Measurements from ENCODE around the gene MBIP.
"Not testable (repeated sequence)": the region's sequence is repeated elsewhere in the genome, so short reads cannot be mapped to it uniquely, and the experiment has no call there.

The MBIP gene, protein sequence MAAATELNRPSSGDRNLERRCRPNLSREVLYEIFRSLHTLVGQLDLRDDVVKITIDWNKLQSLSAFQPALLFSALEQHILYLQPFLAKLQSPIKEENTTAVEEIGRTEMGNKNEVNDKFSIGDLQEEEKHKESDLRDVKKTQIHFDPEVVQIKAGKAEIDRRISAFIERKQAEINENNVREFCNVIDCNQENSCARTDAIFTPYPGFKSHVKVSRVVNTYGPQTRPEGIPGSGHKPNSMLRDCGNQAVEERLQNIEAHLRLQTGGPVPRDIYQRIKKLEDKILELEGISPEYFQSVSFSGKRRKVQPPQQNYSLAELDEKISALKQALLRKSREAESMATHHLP

DNA sequence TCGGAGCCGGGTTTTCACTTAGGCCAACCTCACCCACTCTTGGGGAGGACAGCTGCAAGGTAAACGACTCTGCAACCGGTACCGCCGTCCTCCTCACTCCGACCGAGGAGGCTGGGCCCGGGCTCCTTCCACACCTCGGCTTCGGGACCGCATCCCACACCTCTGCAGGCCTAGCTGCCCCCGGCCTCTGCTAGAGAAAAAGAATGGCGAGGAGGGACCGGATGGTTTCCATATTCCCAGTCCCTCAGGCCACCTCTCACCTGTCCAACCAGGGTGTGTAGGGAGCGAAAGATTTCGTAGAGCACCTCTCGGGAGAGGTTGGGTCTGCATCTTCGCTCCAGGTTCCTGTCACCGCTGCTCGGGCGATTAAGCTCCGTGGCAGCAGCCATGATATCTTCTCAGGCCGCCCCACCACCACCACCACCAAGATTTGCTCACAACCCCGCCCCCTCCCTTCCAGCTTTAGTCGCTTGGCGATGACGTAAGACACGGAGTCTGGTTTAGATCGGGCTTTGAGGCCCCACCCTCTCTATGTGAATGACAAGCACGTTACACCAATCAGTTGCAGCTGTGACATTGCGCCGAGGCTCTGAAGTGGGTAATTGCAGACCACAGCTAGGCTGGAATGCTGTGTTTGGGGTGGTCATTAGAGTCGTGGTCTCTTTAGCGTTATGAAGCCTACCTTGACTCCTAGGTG lies at the start of gene MBIP:
Gene MBIP (minus strand): TSS at position 438 of the 697 bp plus-strand sequence. CDS start 49 bp downstream, at position 389.
- peak; percentile 99 for DNase-seq

DNA sequence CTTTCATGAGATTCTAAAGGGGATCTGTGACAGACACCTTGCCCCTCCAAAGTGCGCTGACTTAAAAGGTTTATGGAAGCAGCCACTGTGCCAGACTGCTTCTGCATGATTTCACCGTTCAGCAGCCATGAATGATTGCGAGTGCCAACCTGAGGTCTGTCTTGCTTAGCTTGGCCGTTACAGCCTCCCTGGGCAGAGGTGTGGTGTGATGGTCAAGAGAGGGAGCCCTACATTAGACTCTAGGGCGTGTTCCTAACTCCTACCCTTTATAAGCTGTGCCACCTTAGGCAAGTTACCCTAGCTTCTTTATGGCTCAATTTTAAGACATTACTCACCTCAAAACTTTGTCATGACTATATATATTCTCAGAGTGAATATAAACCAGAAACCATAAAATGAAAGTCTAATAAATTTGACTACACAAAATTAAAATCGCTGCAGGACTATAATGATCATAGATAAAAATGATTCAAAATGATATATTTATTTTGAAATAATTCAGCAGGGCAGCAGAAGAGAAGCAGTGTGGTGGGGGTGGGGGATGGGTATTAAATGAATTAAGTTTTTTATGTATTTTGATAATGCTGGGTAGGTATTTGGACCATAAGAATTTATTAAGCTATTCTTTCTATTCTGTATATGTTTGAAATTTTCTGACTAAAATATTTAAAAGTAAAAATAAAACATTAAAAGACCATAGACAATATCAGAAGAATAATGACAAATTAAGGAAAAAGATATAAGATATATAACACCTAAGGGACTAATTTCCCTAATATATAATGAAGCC lies 47.7 kb upstream of the MBIP start:
- no peak for DNase-seq

DNA sequence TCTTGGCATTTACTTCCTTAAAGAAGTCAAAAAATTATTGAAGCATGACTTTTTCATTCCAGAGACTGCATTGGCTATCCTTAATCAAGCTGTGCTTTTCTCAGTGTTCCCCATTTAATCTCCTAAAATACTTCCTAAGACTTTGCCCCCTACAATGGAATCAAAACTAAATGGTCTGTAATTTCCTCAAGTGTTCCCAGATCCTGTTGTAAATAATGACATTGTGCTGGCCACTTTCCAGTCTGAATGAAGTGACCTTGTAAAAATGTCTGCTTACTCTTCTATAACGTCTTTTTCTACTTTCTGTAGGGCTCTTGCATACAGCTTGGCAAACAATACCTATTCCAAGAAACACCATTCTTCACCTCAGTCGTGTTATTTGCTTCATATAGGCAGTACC lies 45.3 kb upstream of the MBIP start:
- no peak for DNase-seq

GRCh38 chr14:36363704-36364103 lies 43.3 kb upstream of the MBIP start:
- DNase-seq = peak; percentile 11

- DNase-seq = peak; percentile 29
Observed at GRCh38 chr14:36362648-36363047, 42.2 kb upstream of the MBIP start.

- DNase-seq = no peak
Observed at GRCh38 chr14:36361210-36361853, 40.9 kb upstream of the MBIP start.

DNA sequence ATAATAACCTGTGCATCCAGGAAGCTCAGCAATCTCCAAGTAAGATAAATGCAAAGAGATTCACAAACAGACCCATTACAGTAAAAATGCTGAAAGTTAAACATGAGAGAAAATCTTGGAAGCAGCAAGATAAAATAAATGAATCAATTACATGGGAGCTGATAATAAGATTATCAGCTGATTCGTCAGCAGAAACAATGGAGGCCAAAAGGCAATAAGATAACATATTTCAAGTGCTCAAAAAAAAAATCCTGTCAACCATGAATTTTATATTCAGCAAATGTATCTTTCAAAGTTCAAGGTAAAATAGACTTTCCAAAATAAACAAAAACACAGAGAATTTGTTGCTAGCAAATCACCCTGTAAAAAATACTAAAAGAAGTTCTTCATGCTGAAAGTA lies 36.4 kb upstream of the MBIP start:
- no peak for DNase-seq

- DNase-seq = peak; percentile 95
Observed at GRCh38 chr14:36346052-36346451, 25.6 kb upstream of the MBIP start.

DNA sequence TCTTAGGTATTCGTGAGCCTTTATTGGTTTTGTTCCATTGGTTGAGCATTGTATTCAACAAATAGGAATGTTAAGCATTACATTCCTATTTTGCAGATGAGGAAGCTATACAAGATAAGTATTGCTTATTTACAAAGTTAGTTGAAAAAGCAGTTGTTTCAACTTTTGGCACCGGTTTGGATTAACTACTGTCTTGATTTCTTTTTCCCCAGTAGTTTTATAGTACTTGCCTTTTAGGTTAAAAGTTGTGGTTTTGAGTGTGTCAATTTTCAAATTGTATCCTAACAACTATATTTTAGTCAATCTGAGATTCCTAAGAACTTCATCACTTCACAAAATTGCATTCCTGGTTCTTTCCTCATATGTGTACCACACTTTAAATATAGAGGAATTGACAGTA lies 23.8 kb upstream of the MBIP start:
- DNase-seq = no peak

DNA sequence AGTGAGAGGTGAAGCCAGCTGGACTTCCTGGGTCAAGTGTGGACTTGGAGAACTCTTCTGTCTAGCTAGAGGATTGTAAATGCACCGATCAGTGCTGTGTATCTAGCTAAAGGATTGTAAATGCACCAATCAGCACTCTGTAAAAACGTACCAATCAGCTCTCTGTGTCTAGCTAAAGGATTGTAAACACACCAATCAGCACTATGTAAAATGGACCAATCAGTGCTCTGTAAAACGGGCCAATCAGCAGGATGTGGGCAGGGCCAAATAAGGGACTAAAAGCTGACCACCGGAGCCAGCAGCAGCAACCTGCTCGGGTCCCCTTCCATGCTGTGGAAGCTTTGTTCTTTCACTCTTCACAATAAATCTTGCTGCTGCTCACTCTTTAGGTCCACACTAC lies 21.4 kb upstream of the MBIP start:
- DNase-seq = not testable (repeated sequence)

GRCh38 chr14:36340276-36340890 lies 19.9 kb upstream of the MBIP start:
- DNase-seq = no peak

GRCh38 chr14:36339816-36340215 lies 19.4 kb upstream of the MBIP start:
- DNase-seq = no peak

- DNase-seq = no peak
Observed at GRCh38 chr14:36333119-36333518, 12.7 kb upstream of the MBIP start.

- not testable (repeated sequence) for DNase-seq
Observed at GRCh38 chr14:36327573-36327972, 7.1 kb upstream of the MBIP start.

- DNase-seq = no peak
Observed at GRCh38 chr14:36325853-36326252, 5.4 kb upstream of the MBIP start.

DNA sequence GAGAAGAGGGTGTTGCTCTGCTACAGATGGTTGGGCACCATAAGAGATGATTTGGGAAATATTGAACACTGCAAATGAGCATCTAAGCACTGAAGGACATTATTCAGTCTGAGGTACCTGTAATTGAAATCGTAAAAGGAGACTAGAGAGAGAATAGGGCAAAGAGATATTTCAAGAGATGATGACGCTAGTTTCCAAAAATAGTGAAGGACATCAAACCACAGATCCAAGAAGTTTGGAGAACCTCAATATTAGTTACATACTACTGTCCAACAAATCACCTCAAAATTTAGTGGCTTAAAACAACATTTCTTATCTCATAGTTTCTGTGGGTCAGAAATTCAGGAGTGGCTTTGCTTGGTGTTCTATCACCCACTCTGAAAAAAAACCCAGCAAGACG lies 4.5 kb upstream of the MBIP start:
- DNase-seq = no peak

DNA sequence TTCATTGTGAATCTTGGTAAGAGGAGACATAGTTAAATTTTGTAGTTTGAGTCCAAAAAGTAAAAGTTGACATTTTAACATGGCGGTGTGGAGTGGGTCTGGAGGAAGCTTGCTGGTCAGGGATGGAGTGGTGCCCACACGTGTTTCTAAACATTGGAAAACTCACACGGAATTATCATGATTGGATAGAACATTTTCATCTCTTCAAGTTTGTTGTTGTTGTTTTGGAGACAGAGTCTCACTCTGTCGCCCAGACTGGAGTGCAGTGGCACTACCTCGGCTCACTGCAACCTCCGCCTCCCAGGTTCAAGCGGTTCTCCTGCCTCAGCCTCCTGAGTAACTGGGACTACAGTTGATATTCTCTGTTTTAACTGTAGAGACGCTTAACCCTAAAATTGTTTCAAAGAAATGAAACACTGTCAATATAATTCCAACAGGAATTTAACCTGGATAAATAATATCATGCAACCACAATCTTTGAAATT lies 502 bp upstream of the MBIP start:
- no peak for DNase-seq

- DNase-seq = no peak
Observed at GRCh38 chr14:36319899-36320199, 588 bp downstream of the MBIP start.

- no peak for DNase-seq
Observed at GRCh38 chr14:36317650-36318049, 2.8 kb downstream of the MBIP start.

- DNase-seq = peak; percentile 90
Observed at GRCh38 chr14:36316131-36316530, 4.3 kb downstream of the MBIP start.

DNA sequence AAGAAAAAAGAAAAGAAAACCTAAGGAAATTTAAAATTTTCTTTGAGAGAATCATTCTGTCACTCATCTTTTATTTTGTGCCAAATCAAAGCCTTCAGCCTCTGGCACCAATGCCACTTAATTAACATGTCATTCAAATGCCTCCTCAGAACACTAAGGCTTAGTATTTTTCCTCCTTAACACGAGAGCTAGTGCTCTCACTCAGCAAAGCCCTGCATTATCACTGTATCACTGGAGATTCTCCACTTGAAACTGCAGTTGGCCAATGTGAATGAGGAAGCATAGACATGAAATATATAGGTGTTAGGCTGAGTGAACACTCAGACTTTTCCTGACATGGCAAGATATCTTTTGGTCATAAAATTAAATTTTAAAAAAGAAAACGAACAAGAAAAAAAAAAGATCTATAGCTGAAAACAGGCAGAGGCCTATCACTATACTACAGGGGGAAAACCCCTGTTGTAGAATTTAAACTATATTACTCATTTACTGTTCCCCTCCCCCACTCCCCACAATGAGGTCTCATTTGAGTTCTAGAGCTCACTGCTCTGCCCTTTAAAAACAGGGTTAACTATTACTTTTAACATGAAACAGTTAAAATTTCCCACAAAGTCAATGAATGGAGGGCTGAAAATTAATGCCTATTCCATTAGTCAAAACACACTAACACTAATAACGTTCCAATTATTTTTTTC lies 5.1 kb downstream of the MBIP start:
- DNase-seq = peak; percentile 55

- DNase-seq = no peak
Observed at GRCh38 chr14:36313898-36314297, 6.5 kb downstream of the MBIP start.
